Measurements from ENCODE around the gene ANKS1A. TPM values are rescaled to one million over a fixed set of nuclear protein-coding genes. Genes with fewer than 3 reads are reported as not detected.

ANKS1A gene
- total and polyA plus RNA-seq, 2 experiments from 2014 or later: 12.1 to 31.9 TPM

DNA sequence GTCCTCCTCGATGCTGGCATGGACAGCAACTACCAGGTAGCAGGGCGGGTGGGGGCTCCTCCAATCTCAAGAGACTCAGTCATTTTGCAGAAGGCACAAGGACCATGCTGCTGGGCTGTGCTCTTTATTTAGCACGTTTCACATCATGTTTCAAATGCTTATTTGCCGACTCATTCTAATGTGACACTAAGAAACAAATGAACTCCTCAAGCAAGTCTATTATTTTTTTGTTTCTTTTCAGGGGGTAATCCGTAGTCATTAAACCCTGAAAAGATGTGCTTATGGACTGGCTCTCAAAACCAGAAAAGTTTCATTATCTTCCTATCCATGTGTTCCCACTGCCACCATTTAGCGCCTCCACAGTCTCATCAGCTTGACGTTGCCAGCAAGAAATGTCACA, 92.9 kb downstream of the ANKS1A start:
- H3F3A ChIP-seq (replicated peaks; ENCODE audit: low read depth): peaks cover 7% of the 10 kb centered on the region; the same call in 1 of the 2 replicates
- no peaks in the 10 kb centered on the region for H3K27me3 ChIP-seq (ENCODE audit: insufficient read depth)
- H3K36me3 ChIP-seq (ENCODE audit: insufficient read depth): no peaks in the 10 kb centered on the region; the same call in 1 of the 2 replicates
- H2AFZ ChIP-seq: no peak overlapping the region
- Mint-ChIP-seq H3K36me3 (ENCODE audit: low read depth) (peaks cover 27% of the 10 kb centered on the region; the same call in 2 of the 3 replicates), H3K4me3 (no peak overlapping the region), H3K27ac (peak overlapping the region; percentile 87), H3K9me3 (no peaks in the 10 kb centered on the region), H3K27me3 (ENCODE audit: insufficient read depth, low read depth, poor library complexity) (no peaks in the 10 kb centered on the region), H3K4me1 (peaks cover under 1% of the 10 kb centered on the region; the same call in 2 of the 3 replicates)
- TF ChIP-seq STAT1 (IDR thresholded peaks at IDR 0.05; ENCODE audit: unreplicated experiment): no peak
- no peak overlapping the region for H3K4me2 ChIP-seq
- 0 out of 2 replicates have a peak, but pooled peaks cover under 1% of the 10 kb centered on the region for H3K4me1 ChIP-seq (ENCODE audit: insufficient read depth)
- ATAC-seq: no peak
- H3K79me2 ChIP-seq (replicated peaks; ENCODE audit: insufficient read depth): no peaks in the 10 kb centered on the region
- no peaks in the 10 kb centered on the region for H3K9me2 ChIP-seq (ENCODE audit: insufficient read depth)
- DNase-seq (ENCODE audit: low spot score): no peak
- H3K4me3 ChIP-seq: no peak overlapping the region
- no peak overlapping the region for H3K27ac ChIP-seq (ENCODE audit: low read depth)
- H4K20me1 ChIP-seq (replicated peaks; ENCODE audit: insufficient read depth): peaks cover 4% of the 10 kb centered on the region; the same call in 1 of the 2 replicates

DNA sequence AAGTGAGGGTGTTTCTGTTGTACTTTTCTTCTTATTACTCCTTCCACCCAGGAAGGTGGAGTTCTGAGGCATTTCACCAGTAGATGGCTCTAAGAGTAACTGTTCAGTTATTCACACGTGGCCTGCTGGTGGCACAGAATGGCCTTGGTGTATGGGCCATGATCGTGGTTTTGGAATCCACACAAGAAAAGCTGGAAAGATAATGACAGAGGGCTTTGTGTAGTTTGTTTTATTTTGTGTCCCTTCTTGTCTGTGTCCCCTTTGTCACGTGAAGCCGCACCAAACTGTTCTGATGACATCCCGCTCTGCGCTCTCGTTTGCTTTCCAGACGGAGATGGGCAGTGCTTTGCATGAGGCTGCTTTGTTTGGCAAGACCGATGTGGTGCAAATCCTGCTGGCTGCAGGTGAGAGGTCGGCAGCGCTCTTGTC, 93.4 kb downstream of the ANKS1A start:
- Histone ChIP-seq H3F3A (replicated peaks; ENCODE audit: low read depth) (peaks cover 7% of the 10 kb centered on the region; the same call in 1 of the 2 replicates), H3K27ac (ENCODE audit: low read depth) (no peak overlapping the region), H3K79me2 (replicated peaks; ENCODE audit: insufficient read depth) (no peaks in the 10 kb centered on the region), H3K4me2 (no peak overlapping the region), H3K36me3 (ENCODE audit: insufficient read depth) (no peaks in the 10 kb centered on the region; the same call in 1 of the 2 replicates), H2AFZ (no peak overlapping the region), H4K20me1 (replicated peaks; ENCODE audit: insufficient read depth) (peaks cover 4% of the 10 kb centered on the region; the same call in 1 of the 2 replicates), H3K9me2 (ENCODE audit: insufficient read depth) (no peaks in the 10 kb centered on the region), H3K27me3 (ENCODE audit: insufficient read depth) (no peaks in the 10 kb centered on the region), H3K4me1 (ENCODE audit: insufficient read depth) (peaks cover 5% of the 10 kb centered on the region; the same call in 1 of the 2 replicates), H3K4me3 (no peak overlapping the region)
- Mint-ChIP-seq H3K4me1 (peaks cover 6% of the 10 kb centered on the region), H3K27ac (peak overlapping the region; percentile 87), H3K4me3 (no peak overlapping the region), H3K36me3 (ENCODE audit: low read depth) (peaks cover 28% of the 10 kb centered on the region; the same call in 2 of the 3 replicates), H3K9me3 (no peaks in the 10 kb centered on the region), H3K27me3 (ENCODE audit: insufficient read depth, low read depth, poor library complexity) (no peaks in the 10 kb centered on the region)
- DNase-seq (ENCODE audit: low spot score) (no peak), ATAC-seq (no peak)
- TF ChIP-seq EZH2 (IDR thresholded peaks at IDR 0.05; ENCODE audit: low read depth, unreplicated experiment): no peak
- TF ChIP-seq, protein P1, sequence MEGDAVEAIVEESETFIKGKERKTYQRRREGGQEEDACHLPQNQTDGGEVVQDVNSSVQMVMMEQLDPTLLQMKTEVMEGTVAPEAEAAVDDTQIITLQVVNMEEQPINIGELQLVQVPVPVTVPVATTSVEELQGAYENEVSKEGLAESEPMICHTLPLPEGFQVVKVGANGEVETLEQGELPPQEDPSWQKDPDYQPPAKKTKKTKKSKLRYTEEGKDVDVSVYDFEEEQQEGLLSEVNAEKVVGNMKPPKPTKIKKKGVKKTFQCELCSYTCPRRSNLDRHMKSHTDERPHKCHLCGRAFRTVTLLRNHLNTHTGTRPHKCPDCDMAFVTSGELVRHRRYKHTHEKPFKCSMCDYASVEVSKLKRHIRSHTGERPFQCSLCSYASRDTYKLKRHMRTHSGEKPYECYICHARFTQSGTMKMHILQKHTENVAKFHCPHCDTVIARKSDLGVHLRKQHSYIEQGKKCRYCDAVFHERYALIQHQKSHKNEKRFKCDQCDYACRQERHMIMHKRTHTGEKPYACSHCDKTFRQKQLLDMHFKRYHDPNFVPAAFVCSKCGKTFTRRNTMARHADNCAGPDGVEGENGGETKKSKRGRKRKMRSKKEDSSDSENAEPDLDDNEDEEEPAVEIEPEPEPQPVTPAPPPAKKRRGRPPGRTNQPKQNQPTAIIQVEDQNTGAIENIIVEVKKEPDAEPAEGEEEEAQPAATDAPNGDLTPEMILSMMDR (conservative IDR thresholded peaks at IDR 0.05; ENCODE audit: low read depth in 2 of 2): peak; percentile 20 to 37; a peak in 3 of 4 replicates
- TF ChIP-seq POLR2AphosphoS5 (IDR thresholded peaks at IDR 0.05; ENCODE audit: low read depth): no peak

DNA sequence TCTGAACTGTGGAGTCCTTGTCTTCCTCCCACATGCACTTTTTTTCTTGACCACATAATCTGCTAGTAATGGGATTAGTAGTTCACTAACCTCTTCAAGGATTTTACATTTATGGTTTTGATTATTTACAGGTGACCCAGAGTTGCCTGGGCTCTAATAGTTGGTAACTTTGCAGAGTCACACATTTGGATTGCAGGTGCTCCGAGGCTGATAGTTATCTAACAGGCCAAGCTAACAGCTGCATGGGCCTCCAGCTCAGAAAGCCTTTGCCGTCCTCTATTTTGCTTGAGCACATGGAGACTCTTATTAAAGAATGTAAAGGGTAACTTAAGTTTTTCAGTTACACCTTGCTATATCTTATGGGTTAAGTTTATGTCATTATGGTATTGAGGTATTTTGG, 95.4 kb downstream of the ANKS1A start:
- peaks cover 7% of the 10 kb centered on the region; the same call in 1 of the 2 replicates for H3K4me1 ChIP-seq (ENCODE audit: insufficient read depth)
- peaks cover 4% of the 10 kb centered on the region; the same call in 1 of the 2 replicates for H4K20me1 ChIP-seq (replicated peaks; ENCODE audit: insufficient read depth)
- H3K27me3 ChIP-seq (ENCODE audit: insufficient read depth): no peaks in the 10 kb centered on the region
- no peaks in the 10 kb centered on the region for H3K9me2 ChIP-seq (ENCODE audit: insufficient read depth)
- no peak for ATAC-seq
- no peak overlapping the region for H3K27ac ChIP-seq (ENCODE audit: low read depth)
- Mint-ChIP-seq H3K27me3 (ENCODE audit: insufficient read depth, low read depth, poor library complexity) (no peaks in the 10 kb centered on the region), H3K36me3 (ENCODE audit: low read depth) (peaks cover 40% of the 10 kb centered on the region; the same call in 2 of the 3 replicates), H3K4me3 (no peak overlapping the region), H3K9me3 (no peaks in the 10 kb centered on the region), H3K27ac (no peak overlapping the region), H3K4me1 (peaks cover 7% of the 10 kb centered on the region)
- H2AFZ ChIP-seq: no peak overlapping the region
- H3K4me3 ChIP-seq: no peak overlapping the region
- TF ChIP-seq CREB1 (CRISPR knock-in tag; IDR thresholded peaks at IDR 0.05; ENCODE audit: low read depth) (no peak), POLR2AphosphoS5 (IDR thresholded peaks at IDR 0.05; ENCODE audit: low read depth) (no peak), EZH2phosphoT487 (IDR thresholded peaks at IDR 0.05; ENCODE audit: unreplicated experiment) (no peak), EZH2 (IDR thresholded peaks at IDR 0.05; ENCODE audit: low read depth, unreplicated experiment) (no peak)
- TF ChIP-seq, protein P1 (conservative IDR thresholded peaks at IDR 0.05; ENCODE audit: low read depth in 2 of 2): no peak
- TF ChIP-seq, protein P2, sequence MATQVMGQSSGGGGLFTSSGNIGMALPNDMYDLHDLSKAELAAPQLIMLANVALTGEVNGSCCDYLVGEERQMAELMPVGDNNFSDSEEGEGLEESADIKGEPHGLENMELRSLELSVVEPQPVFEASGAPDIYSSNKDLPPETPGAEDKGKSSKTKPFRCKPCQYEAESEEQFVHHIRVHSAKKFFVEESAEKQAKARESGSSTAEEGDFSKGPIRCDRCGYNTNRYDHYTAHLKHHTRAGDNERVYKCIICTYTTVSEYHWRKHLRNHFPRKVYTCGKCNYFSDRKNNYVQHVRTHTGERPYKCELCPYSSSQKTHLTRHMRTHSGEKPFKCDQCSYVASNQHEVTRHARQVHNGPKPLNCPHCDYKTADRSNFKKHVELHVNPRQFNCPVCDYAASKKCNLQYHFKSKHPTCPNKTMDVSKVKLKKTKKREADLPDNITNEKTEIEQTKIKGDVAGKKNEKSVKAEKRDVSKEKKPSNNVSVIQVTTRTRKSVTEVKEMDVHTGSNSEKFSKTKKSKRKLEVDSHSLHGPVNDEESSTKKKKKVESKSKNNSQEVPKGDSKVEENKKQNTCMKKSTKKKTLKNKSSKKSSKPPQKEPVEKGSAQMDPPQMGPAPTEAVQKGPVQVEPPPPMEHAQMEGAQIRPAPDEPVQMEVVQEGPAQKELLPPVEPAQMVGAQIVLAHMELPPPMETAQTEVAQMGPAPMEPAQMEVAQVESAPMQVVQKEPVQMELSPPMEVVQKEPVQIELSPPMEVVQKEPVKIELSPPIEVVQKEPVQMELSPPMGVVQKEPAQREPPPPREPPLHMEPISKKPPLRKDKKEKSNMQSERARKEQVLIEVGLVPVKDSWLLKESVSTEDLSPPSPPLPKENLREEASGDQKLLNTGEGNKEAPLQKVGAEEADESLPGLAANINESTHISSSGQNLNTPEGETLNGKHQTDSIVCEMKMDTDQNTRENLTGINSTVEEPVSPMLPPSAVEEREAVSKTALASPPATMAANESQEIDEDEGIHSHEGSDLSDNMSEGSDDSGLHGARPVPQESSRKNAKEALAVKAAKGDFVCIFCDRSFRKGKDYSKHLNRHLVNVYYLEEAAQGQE (IDR thresholded peaks at IDR 0.05; ENCODE audit: unreplicated experiment): no peak
- no peak for DNase-seq (ENCODE audit: low spot score)
- H3K36me3 ChIP-seq (ENCODE audit: insufficient read depth): peaks cover 4% of the 10 kb centered on the region; the same call in 1 of the 2 replicates
- H3K79me2 ChIP-seq (replicated peaks; ENCODE audit: insufficient read depth): no peaks in the 10 kb centered on the region
- no peak overlapping the region for H3K4me2 ChIP-seq
- H3F3A ChIP-seq (replicated peaks; ENCODE audit: low read depth): peaks cover 7% of the 10 kb centered on the region; the same call in 1 of the 2 replicates

Data from GM23338 (cell line).